ENCODE results near the gene TPK1.
"Not testable (repeated sequence)": the region's sequence is repeated elsewhere in the genome, so short reads cannot be mapped to it uniquely, and the experiment has no call there.

The TPK1 gene

DNA sequence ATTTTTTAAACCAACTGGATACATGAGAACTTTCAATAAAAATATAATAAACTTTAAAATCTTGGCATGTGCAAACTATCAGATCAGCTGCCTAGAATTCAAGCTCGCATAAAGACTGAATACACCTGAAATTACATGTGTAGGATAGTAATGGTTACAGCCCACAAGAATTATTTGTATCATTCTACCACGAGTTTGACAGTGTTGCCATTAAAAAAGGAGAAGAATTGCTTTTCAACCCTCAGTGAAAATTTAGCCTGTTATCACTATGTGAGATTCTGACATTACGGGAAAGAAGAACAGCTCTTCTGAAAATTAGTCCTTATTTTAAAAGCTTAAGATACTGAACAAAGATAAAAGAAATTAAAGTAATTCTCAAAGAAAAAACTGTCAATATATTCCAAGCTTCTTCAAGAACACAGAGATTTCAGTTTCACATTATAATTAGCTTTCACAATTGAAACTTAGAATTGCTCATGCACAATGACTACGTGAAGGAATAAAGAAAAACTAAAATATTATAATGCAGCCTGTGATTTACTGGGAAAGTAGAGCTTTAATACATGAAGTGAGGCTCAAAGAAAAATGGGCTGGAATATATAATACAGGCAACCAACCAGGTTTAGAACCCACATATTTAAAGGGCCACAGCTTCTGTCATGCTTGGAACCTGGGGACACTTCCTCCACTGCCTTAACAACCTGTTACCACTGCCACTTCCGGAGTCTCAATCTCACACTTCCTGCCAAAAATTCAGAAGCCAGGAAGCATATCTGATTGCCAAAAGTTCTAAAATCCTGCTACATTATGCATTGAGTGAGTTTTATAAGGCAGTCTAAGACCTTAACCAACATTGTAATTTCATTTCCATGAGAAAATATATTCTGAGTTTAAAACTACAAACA is 23.2 kb downstream of the TPK1 start:
- Mint-ChIP-seq H3K4me3 (no peak overlapping the region), H3K27ac (no peak overlapping the region), H3K27me3 (ENCODE audit: low read depth, poor library complexity) (no peaks in the 10 kb centered on the region), H3K9me3 (no peaks in the 10 kb centered on the region), H3K36me3 (ENCODE audit: low read depth) (no peaks in the 10 kb centered on the region), H3K4me1 (peaks cover 5% of the 10 kb centered on the region)
- DNase-seq = no peak
- TF ChIP-seq, protein P1, sequence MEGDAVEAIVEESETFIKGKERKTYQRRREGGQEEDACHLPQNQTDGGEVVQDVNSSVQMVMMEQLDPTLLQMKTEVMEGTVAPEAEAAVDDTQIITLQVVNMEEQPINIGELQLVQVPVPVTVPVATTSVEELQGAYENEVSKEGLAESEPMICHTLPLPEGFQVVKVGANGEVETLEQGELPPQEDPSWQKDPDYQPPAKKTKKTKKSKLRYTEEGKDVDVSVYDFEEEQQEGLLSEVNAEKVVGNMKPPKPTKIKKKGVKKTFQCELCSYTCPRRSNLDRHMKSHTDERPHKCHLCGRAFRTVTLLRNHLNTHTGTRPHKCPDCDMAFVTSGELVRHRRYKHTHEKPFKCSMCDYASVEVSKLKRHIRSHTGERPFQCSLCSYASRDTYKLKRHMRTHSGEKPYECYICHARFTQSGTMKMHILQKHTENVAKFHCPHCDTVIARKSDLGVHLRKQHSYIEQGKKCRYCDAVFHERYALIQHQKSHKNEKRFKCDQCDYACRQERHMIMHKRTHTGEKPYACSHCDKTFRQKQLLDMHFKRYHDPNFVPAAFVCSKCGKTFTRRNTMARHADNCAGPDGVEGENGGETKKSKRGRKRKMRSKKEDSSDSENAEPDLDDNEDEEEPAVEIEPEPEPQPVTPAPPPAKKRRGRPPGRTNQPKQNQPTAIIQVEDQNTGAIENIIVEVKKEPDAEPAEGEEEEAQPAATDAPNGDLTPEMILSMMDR (IDR thresholded peaks at IDR 0.05) = no peak

DNA sequence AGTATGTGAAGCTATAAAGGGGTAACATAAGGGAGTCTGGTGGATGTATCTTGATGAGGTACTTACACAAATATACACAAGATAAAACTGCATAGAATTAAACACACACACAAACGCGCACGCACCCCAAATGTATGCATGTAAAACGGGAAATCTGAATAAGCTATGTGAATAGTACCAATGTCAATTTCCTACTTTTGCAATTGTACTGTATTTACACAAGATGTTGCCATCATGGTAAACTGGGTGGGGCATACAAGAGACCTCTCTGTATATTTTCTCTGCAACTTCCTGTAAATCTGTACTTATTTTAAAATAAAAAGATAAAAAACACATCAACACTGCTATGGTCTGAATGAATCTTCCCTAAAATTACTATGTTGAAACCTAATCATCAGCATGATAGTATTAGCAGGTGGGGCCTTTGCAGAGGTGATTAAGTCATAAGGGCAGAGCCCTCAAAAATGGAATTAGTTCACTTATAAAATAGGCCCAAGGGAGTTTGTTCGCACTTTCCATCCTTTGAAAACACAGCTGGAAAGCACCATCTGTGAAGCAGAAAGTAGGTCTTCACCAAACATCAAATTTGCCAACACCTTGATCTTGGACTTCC is 30.1 kb downstream of the TPK1 start:
- Mint-ChIP-seq H3K4me3 (no peak overlapping the region), H3K9me3 (no peaks in the 10 kb centered on the region), H3K27me3 (ENCODE audit: low read depth, poor library complexity) (no peaks in the 10 kb centered on the region), H3K27ac (no peak overlapping the region), H3K4me1 (no peaks in the 10 kb centered on the region), H3K36me3 (ENCODE audit: low read depth) (no peaks in the 10 kb centered on the region)
- DNase-seq = no peak
- TF ChIP-seq, protein P1 (IDR thresholded peaks at IDR 0.05) = no peak

DNA sequence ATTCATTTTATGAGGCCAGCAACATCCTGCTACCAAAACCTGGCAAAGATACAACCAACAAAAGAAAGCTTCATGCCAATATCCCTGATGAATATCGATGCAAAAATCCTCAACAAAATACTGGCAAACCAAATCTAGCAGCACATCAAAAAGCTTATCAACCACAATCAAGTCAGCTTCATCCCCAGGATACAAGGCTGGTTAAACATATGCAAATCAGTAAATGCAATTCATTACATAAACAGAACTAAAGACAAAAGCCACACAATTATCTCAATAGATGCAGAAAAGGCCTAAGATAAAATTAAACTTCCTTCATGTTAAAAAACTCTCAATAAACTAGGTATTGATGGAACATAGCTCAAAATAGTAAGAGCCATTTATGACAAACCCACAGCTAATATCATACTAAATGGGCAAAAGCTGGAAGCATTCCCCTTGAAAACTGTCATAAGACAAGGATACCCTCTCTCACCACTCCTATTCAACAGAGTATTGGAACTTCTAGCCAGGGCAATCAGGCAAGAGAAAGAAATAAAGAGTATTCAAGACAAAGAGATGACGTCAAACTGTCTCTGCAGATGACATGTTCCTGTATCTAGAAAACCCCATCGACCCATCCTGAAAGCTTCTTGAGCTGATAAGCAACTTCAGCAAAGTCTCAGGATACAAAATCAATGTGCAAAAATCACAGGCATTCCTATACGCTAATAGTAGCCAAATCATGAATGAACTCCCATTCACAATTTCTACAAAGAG is 35.0 kb downstream of the TPK1 start:
- H3K9me3 Mint-ChIP-seq = peaks cover 22% of the 10 kb centered on the region
- not testable (repeated sequence) for H3K27ac Mint-ChIP-seq; H3K27me3 Mint-ChIP-seq (ENCODE audit: low read depth, poor library complexity); H3K4me1 Mint-ChIP-seq; H3K36me3 Mint-ChIP-seq (ENCODE audit: low read depth); DNase-seq; H3K4me3 Mint-ChIP-seq

DNA sequence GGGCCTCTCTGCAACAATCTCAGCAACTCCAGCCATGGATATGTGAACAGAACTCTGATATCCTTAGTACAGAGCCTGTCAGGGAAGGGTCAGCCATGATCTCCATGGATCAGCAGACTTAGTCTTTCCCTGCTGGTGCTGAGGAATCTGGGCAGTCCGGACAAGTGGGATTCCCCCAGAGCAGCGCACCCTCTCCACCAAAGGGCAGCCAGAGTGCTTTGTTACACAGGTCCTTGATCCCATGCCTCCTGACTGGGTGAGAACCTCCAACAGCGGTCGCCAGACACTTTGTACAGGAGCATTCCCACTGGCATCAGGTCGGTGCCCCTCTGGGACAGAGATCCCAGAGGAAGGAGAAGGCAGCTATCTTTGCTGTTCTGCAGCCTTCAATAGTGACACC is 38.9 kb downstream of the TPK1 start:
- Mint-ChIP-seq H3K36me3 (ENCODE audit: low read depth) (peaks cover 6% of the 10 kb centered on the region), H3K27me3 (ENCODE audit: low read depth, poor library complexity) (peaks cover 3% of the 10 kb centered on the region), H3K27ac (no peak overlapping the region), H3K9me3 (peaks cover 22% of the 10 kb centered on the region), H3K4me1 (no peaks in the 10 kb centered on the region), H3K4me3 (no peak overlapping the region)
- TF ChIP-seq, protein P1 (IDR thresholded peaks at IDR 0.05) = no peak
- no peak for DNase-seq

DNA sequence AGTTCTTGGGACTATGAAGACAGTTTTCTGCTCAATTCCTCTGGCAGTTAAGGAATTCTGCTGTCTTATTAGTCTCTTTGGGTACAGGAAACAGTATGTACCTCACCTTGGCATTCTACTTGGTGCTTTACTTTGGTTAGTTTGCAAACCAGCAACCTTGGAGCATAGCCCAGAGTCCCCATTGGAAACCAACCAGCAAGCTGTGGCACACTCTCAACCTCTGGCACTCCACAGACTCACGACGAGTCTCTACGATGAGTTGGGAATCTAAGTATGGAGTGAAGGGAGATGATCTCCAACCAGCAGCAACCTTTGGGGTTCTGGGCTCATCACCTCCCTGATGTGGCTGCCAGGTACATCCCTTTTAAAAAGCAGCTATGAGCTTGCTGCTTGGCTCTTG is 43.8 kb downstream of the TPK1 start:
- H3K4me3 Mint-ChIP-seq = no peak overlapping the region
- H3K27ac Mint-ChIP-seq = no peak overlapping the region
- no peak for DNase-seq
- TF ChIP-seq, protein P1 (IDR thresholded peaks at IDR 0.05) = no peak
- peaks cover under 1% of the 10 kb centered on the region for H3K27me3 Mint-ChIP-seq (ENCODE audit: low read depth, poor library complexity)
- H3K36me3 Mint-ChIP-seq (ENCODE audit: low read depth) = no peaks in the 10 kb centered on the region
- H3K9me3 Mint-ChIP-seq = no peaks in the 10 kb centered on the region
- no peaks in the 10 kb centered on the region for H3K4me1 Mint-ChIP-seq

DNA sequence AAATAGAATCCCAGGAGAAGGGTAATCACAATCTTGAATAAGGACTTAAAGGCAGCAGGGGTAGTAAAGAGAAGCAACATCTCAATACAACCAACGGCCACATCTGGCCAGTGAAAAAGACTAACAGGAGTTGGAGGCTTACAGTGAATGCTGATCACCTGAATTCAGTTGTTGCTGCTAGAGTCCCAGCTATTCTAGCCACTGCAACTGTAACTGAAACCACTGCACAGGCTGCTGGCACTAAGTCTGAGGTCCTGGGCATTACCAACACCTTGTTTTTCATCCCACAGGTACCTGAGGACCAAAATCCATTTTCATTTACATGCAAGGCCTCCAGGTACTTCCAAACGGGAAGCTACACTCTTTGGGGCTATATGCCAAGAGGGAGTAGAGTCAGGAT is 44.4 kb downstream of the TPK1 start:
- no peak for DNase-seq
- no peaks in the 10 kb centered on the region for H3K36me3 Mint-ChIP-seq (ENCODE audit: low read depth)
- TF ChIP-seq, protein P1 (IDR thresholded peaks at IDR 0.05) = no peak
- no peaks in the 10 kb centered on the region for H3K27me3 Mint-ChIP-seq (ENCODE audit: low read depth, poor library complexity)
- no peak overlapping the region for H3K27ac Mint-ChIP-seq
- H3K9me3 Mint-ChIP-seq = no peaks in the 10 kb centered on the region
- no peaks in the 10 kb centered on the region for H3K4me1 Mint-ChIP-seq
- no peak overlapping the region for H3K4me3 Mint-ChIP-seq
